Erythroblast (primary cell): ENCODE data around the gene MBD3.

Source experiments
- GATA1 ChIP-seq: IDR thresholded peaks from 2 replicates; pipeline ENCODE4 v1.6.1; 2011; ENCODE audit warnings: low read depth, mild to moderate bottlenecking, control low read depth, low read length, moderate library complexity
- POLR2A ChIP-seq: IDR thresholded peaks from 2 replicates; pipeline ENCODE4 v1.6.1; 2011; ENCODE audit warnings: mild to moderate bottlenecking, low read length

DNA sequence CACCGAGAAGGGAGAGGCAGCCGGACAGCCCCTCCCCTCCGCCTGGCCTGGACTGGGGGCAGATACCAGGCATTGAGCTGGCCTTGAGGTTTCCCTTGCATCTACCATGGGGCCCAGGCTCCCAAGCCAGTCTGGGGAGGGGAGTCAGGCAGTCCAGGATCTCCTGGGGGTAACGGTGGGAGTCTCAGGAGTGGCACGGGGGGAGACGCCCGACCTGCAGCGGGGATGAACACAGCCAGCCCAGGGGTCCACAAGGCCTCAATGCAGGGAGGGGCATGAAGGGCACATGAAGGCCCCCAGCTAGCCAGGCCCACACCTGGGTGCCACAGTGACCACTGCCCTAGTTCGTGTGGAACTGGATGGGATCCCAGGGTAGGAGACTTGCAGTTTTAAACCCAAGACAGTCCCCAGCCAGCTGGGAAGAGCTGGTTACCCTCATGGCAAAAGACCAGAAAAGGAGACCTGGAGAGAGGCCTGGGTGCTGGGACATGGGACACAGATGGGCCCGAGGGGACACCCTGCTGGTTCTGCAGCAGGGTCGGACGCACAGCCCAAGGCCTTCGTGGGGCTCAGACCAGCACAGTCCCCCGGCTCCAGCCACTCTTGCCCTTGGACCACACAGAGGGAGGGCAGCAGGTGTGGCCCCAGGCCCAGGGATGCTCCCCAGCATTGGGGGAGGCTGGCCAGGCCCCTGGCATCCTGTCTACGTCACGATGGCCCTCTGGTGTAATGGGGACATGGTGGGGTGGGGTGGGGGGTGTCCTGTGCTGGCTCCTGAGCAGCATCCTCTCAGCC is 17.2 kb upstream of the MBD3 start:
- TF ChIP-seq POLR2A (no peak), GATA1 (no peak)
